BLaER1 treated with 17β-estradiol and CSF1 and Interleukin-3, amounts not matched to agents 10 nM and 100 nM (cell line): Measurements from ENCODE around the gene HRK.

ENCODE experiments used
- H3K27ac ChIP-seq, 11 experiments: shearing (Covaris generic); formaldehyde crosslinking; 2 replicates each; pipeline ENCODE4 v1.8.1; 2022
- H3K27me3 ChIP-seq, 11 experiments: shearing (Covaris generic); formaldehyde crosslinking; 2 replicates each; pipeline ENCODE4 v1.8.1; 2022
- H3K36me3 ChIP-seq, 11 experiments: shearing (Covaris generic); formaldehyde crosslinking; 2 replicates each; pipeline ENCODE4 v1.8.1; 2022
- H3K4me1 ChIP-seq, 10 experiments: shearing (Covaris generic); formaldehyde crosslinking; 2 replicates each; pipeline ENCODE4 v1.8.1; 2022
- H3K4me2 ChIP-seq, 11 experiments: shearing (Covaris generic); formaldehyde crosslinking; 2 replicates each; pipeline ENCODE4 v1.8.1; 2022
- H3K4me3 ChIP-seq, 10 experiments: shearing (Covaris generic); formaldehyde crosslinking; 2 replicates each; pipeline ENCODE4 v1.8.1; 2022
- H3K9ac ChIP-seq, 11 experiments: shearing (Covaris generic); formaldehyde crosslinking; 2 replicates each; pipeline ENCODE4 v1.8.1; 2022
- H3K9me3 ChIP-seq, 11 experiments: shearing (Covaris generic); formaldehyde crosslinking; replicated peaks in 1 of 11; 2 replicates each; pipeline ENCODE4 v1.8.1; 2022
- H4K20me1 ChIP-seq, 11 experiments: shearing (Covaris generic); formaldehyde crosslinking; 2 replicates each; pipeline ENCODE4 v1.8.1; 2022
- Cebpa-rat ChIP-seq, 11 experiments: shearing (Covaris generic); IDR thresholded peaks; 2 replicates each; pipeline ENCODE4 v1.8.1; 2022

Gene HRK

GRCh38 chr12:116910280-116910644 lies 29.0 kb upstream of the HRK start:
- Histone ChIP-seq H3K27ac (peak overlapping the region in 10 of 11 experiments; percentile 89 to 95 (median 94); a peak in 20 of 22 replicates), H3K27me3 (no peaks in the 10 kb centered on the region)

GRCh38 chr12:116906285-116906684 lies 25.0 kb upstream of the HRK start:
- Histone ChIP-seq H3K27ac (no peak overlapping the region), H3K27me3 (no peaks in the 10 kb centered on the region), H3K36me3 (no peaks in the 10 kb centered on the region), H3K4me3 (no peak overlapping the region), H3K9ac (no peak overlapping the region), H4K20me1 (no peaks in the 10 kb centered on the region), H3K4me1 (no peaks in the 10 kb centered on the region), H3K9me3 (no peaks in the 10 kb centered on the region), H3K4me2 (no peak overlapping the region)
- no peak for TF ChIP-seq Cebpa-rat (IDR thresholded peaks at IDR 0.05)

More at GRCh38 chr12:116910280-116910644, 29.0 kb upstream of the HRK start:
- H3K4me1 ChIP-seq = peaks cover 13 to 20% (median 17%) of the 10 kb centered on the region in 10 experiments
- H4K20me1 ChIP-seq = peaks cover 5 to 38% (median 15%) of the 10 kb centered on the region in 11 experiments; a peak in 15 of 22 replicates
- no peaks in the 10 kb centered on the region for H3K9me3 ChIP-seq
- H3K4me2 ChIP-seq = peak overlapping the region; percentile 74 to 94 (median 91)
- TF ChIP-seq Cebpa-rat (IDR thresholded peaks at IDR 0.05) = no peak
- H3K36me3 ChIP-seq = peaks cover 0 to 23% (median 17%) of the 10 kb centered on the region in 11 experiments; a peak in 18 of 22 replicates
- peak overlapping the region; percentile 92 to 98 (median 95) for H3K9ac ChIP-seq
- peak overlapping the region; percentile 86 to 97 (median 92) for H3K4me3 ChIP-seq

GRCh38 chr12:116903818-116904217 lies 22.6 kb upstream of the HRK start:
- no peak overlapping the region for H3K9ac ChIP-seq
- no peak overlapping the region for H3K27ac ChIP-seq
- TF ChIP-seq Cebpa-rat (IDR thresholded peaks at IDR 0.05) = no peak
- H3K36me3 ChIP-seq = no peaks in the 10 kb centered on the region
- H3K4me1 ChIP-seq = peaks cover 6 to 11% (median 9%) of the 10 kb centered on the region in 10 experiments; a peak in 16 of 20 replicates
- H3K27me3 ChIP-seq = peaks cover 0 to 8% (median 0%) of the 10 kb centered on the region in 11 experiments; a peak in 2 of 22 replicates
- no peak overlapping the region for H3K4me3 ChIP-seq
- no peaks in the 10 kb centered on the region for H4K20me1 ChIP-seq
- no peak overlapping the region for H3K4me2 ChIP-seq
- H3K9me3 ChIP-seq = no peaks in the 10 kb centered on the region

GRCh38 chr12:116901612-116902011 lies 20.4 kb upstream of the HRK start:
- TF ChIP-seq Cebpa-rat (IDR thresholded peaks at IDR 0.05) = no peak

GRCh38 chr12:116898669-116899068 lies 17.4 kb upstream of the HRK start:
- H3K4me3 ChIP-seq = no peak overlapping the region
- H3K9ac ChIP-seq = no peak overlapping the region
- H3K27ac ChIP-seq = no peak overlapping the region
- peaks cover 6 to 31% (median 21%) of the 10 kb centered on the region in 10 experiments; a peak in 16 of 20 replicates for H3K4me1 ChIP-seq
- H3K36me3 ChIP-seq = no peaks in the 10 kb centered on the region
- peaks cover 0 to 6% (median 0%) of the 10 kb centered on the region in 11 experiments; a peak in 3 of 22 replicates for H3K9me3 ChIP-seq
- peaks cover 0 to 8% (median 0%) of the 10 kb centered on the region in 11 experiments; a peak in 2 of 22 replicates for H3K27me3 ChIP-seq
- no peak for TF ChIP-seq Cebpa-rat (IDR thresholded peaks at IDR 0.05)
- peak overlapping the region in 10 of 11 experiments; percentile 5 to 58 (median 40); a peak in 15 of 22 replicates for H3K4me2 ChIP-seq
- no peaks in the 10 kb centered on the region for H4K20me1 ChIP-seq

More at GRCh38 chr12:116901612-116902011, 20.4 kb upstream of the HRK start:
- Histone ChIP-seq H3K9me3 (peaks cover 0 to 6% (median 0%) of the 10 kb centered on the region in 11 experiments; a peak in 3 of 22 replicates), H3K4me2 (no peak overlapping the region), H4K20me1 (no peaks in the 10 kb centered on the region), H3K36me3 (no peaks in the 10 kb centered on the region), H3K9ac (no peak overlapping the region), H3K27me3 (peaks cover 0 to 8% (median 0%) of the 10 kb centered on the region in 11 experiments; a peak in 2 of 22 replicates), H3K4me1 (peaks cover 6 to 31% (median 21%) of the 10 kb centered on the region in 10 experiments; a peak in 16 of 20 replicates), H3K27ac (no peak overlapping the region), H3K4me3 (no peak overlapping the region)

- Histone ChIP-seq H3K9me3 (peaks cover 0 to 6% (median 0%) of the 10 kb centered on the region in 11 experiments; a peak in 3 of 22 replicates), H3K9ac (no peak overlapping the region), H3K4me2 (peak overlapping the region in 8 of 11 experiments; percentile 2 to 52 (median 42); a peak in 13 of 22 replicates), H3K4me1 (peaks cover 6 to 31% (median 21%) of the 10 kb centered on the region in 10 experiments; a peak in 16 of 20 replicates), H4K20me1 (no peaks in the 10 kb centered on the region), H3K4me3 (no peak overlapping the region), H3K27ac (no peak overlapping the region; a peak in 1 of 22 replicates), H3K27me3 (peaks cover 0 to 8% (median 0%) of the 10 kb centered on the region in 11 experiments; a peak in 2 of 22 replicates), H3K36me3 (no peaks in the 10 kb centered on the region)
- TF ChIP-seq Cebpa-rat (IDR thresholded peaks at IDR 0.05) = peak in 2 of 11 experiments; percentile 13 to 54; a peak in 1 of 22 replicates
Measured at GRCh38 chr12:116897476-116897875, 16.2 kb upstream of the HRK start.

- Histone ChIP-seq H3K27ac (peak overlapping the region in 1 of 11 experiments; percentile 30; a peak in 1 of 22 replicates), H3K4me2 (no peak overlapping the region; a peak in 1 of 22 replicates), H4K20me1 (no peaks in the 10 kb centered on the region), H3K36me3 (no peaks in the 10 kb centered on the region), H3K9ac (no peak overlapping the region), H3K4me3 (no peak overlapping the region), H3K27me3 (peaks cover 0 to 8% (median 0%) of the 10 kb centered on the region in 11 experiments; a peak in 2 of 22 replicates), H3K4me1 (peaks cover 6 to 31% (median 21%) of the 10 kb centered on the region in 10 experiments; a peak in 16 of 20 replicates), H3K9me3 (peaks cover 0 to 13% (median 6%) of the 10 kb centered on the region in 11 experiments; a peak in 10 of 22 replicates)
- TF ChIP-seq Cebpa-rat (IDR thresholded peaks at IDR 0.05) = no peak
Measured at GRCh38 chr12:116896411-116896924, 15.2 kb upstream of the HRK start.

- TF ChIP-seq Cebpa-rat (IDR thresholded peaks at IDR 0.05) = no peak
- no peak overlapping the region for H3K9ac ChIP-seq
- peaks cover 0 to 8% (median 0%) of the 10 kb centered on the region in 11 experiments; a peak in 2 of 22 replicates for H3K27me3 ChIP-seq
- no peak overlapping the region for H3K27ac ChIP-seq
- H3K4me1 ChIP-seq = peaks cover 6 to 31% (median 21%) of the 10 kb centered on the region in 10 experiments; a peak in 16 of 20 replicates
- H3K9me3 ChIP-seq = peaks cover 10 to 26% (median 17%) of the 10 kb centered on the region in 11 experiments; a peak in 20 of 22 replicates
- no peaks in the 10 kb centered on the region for H4K20me1 ChIP-seq
- no peaks in the 10 kb centered on the region for H3K36me3 ChIP-seq
- H3K4me2 ChIP-seq = no peak overlapping the region
- no peak overlapping the region for H3K4me3 ChIP-seq
Measured at GRCh38 chr12:116894913-116895312, 13.7 kb upstream of the HRK start.

- Histone ChIP-seq H3K27ac (no peak overlapping the region), H3K36me3 (no peaks in the 10 kb centered on the region), H3K4me3 (no peak overlapping the region), H3K9ac (no peak overlapping the region), H4K20me1 (no peaks in the 10 kb centered on the region), H3K27me3 (no peaks in the 10 kb centered on the region), H3K4me1 (peaks cover 0 to 9% (median 4%) of the 10 kb centered on the region in 10 experiments; a peak in 9 of 20 replicates), H3K4me2 (no peak overlapping the region), H3K9me3 (peaks cover 10 to 26% (median 17%) of the 10 kb centered on the region in 11 experiments; a peak in 20 of 22 replicates)
- no peak for TF ChIP-seq Cebpa-rat (IDR thresholded peaks at IDR 0.05)
Measured at GRCh38 chr12:116892349-116893140, 11.3 kb upstream of the HRK start.
